GM23338 (cell line): ENCODE data around the gene AP3D1. TPM values are rescaled to one million over a fixed set of nuclear protein-coding genes. Genes with fewer than 3 reads are reported as not detected.

Experiments used
- ATAC-seq: fragments of 200-7000 bp; cut with Tn5 transposase; 3 replicates; pipeline ENCODE4 v1.9.1; 2020
- DNase-seq: peaks from one replicate; pipeline ENCODE4 v3.0.0-alpha.2; 2015; ENCODE audit warnings: low spot score
- H2AFZ ChIP-seq: fragments of 200-600 bp; sonication (generic); 2 replicates; pipeline ENCODE4 v1.8.0; 2016; ENCODE audit warnings: antibody characterized with exemption, mild to moderate bottlenecking, moderate library complexity
- H3F3A ChIP-seq: fragments of 200-600 bp; sonication (generic); replicated peaks from 2 replicates; pipeline ENCODE4 v1.8.0; 2017; ENCODE audit warnings: antibody characterized with exemption, mixed run types, low read depth
- H3K27ac ChIP-seq: fragments of 200-600 bp; sonication (generic); 2 replicates; pipeline ENCODE4 v1.6.1; 2016; ENCODE audit warnings: low read depth
- H3K27me3 ChIP-seq: fragments of 200-600 bp; sonication (generic); 2 replicates; pipeline ENCODE4 v1.8.0; 2016; ENCODE audit warnings: mild to moderate bottlenecking, mixed run types, moderate library complexity; ENCODE audit not compliant: insufficient read depth
- H3K36me3 ChIP-seq: fragments of 200-600 bp; sonication (generic); 2 replicates; pipeline ENCODE4 v1.8.0; 2016; ENCODE audit warnings: mild to moderate bottlenecking; ENCODE audit not compliant: insufficient read depth
- H3K4me1 ChIP-seq: fragments of 200-600 bp; sonication (generic); 2 replicates; pipeline ENCODE4 v1.8.0; 2016; ENCODE audit warnings: mild to moderate bottlenecking, moderate library complexity; ENCODE audit not compliant: insufficient read depth
- H3K4me2 ChIP-seq: fragments of 200-600 bp; sonication (generic); 2 replicates; pipeline ENCODE4 v1.7.1; 2017; ENCODE audit warnings: mixed run types
- H3K4me3 ChIP-seq: fragments of 200-600 bp; sonication (generic); 2 replicates; pipeline ENCODE4 v1.6.1; 2016; ENCODE audit warnings: mixed run types
- H3K79me2 ChIP-seq: fragments of 200-600 bp; sonication (generic); replicated peaks from 2 replicates; pipeline ENCODE4 v1.8.0; 2017; ENCODE audit warnings: mild to moderate bottlenecking; ENCODE audit not compliant: insufficient read depth
- H3K9me2 ChIP-seq: fragments of 200-600 bp; sonication (generic); 2 replicates; pipeline ENCODE4 v1.8.0; 2017; ENCODE audit not compliant: insufficient read depth
- H4K20me1 ChIP-seq: fragments of 200-600 bp; sonication (generic); replicated peaks from 2 replicates; pipeline ENCODE4 v1.8.0; 2017; ENCODE audit warnings: mild to moderate bottlenecking; ENCODE audit not compliant: insufficient read depth
- H3K27ac Mint-ChIP-seq: 2 replicates; pipeline ENCODE4 v1.8.0; 2020; ENCODE audit warnings: inconsistent platforms, mild to moderate bottlenecking, moderate library complexity, mixed read lengths
- H3K27me3 Mint-ChIP-seq: 3 replicates; pipeline ENCODE4 v1.8.0; 2022; ENCODE audit warnings: low read depth, mild to moderate bottlenecking, moderate library complexity, mixed read lengths, inconsistent platforms; ENCODE audit not compliant: insufficient read depth, poor library complexity
- H3K36me3 Mint-ChIP-seq: 3 replicates; pipeline ENCODE4 v1.8.0; 2021; ENCODE audit warnings: low read depth, mild to moderate bottlenecking, inconsistent platforms, moderate library complexity, mixed read lengths
- H3K4me1 Mint-ChIP-seq: 3 replicates; pipeline ENCODE4 v1.8.0; 2020; ENCODE audit warnings: mild to moderate bottlenecking, inconsistent platforms, mixed read lengths
- H3K4me3 Mint-ChIP-seq: 3 replicates; pipeline ENCODE4 v1.8.0; 2021; ENCODE audit warnings: moderate library complexity, mild to moderate bottlenecking, inconsistent platforms, mixed read lengths
- H3K9me3 Mint-ChIP-seq: 3 replicates; pipeline ENCODE4 v1.8.0; 2020; ENCODE audit warnings: moderate library complexity, mild to moderate bottlenecking, inconsistent platforms, mixed read lengths
- CREB1 ChIP-seq: fragments of 250-450 bp; sonication (Bioruptor Pico); IDR thresholded peaks from 2 replicates; pipeline ENCODE4 v1.5.0; 2020; ENCODE audit warnings: low read depth, mild to moderate bottlenecking, moderate library complexity
- JUNB ChIP-seq: IDR thresholded peaks from one replicate; pipeline ENCODE4 v1.6.1; 2016; ENCODE audit warnings: antibody characterized with exemption; ENCODE audit not compliant: unreplicated experiment
- REST ChIP-seq: IDR thresholded peaks from one replicate; pipeline ENCODE4 v1.6.1; 2018; ENCODE audit warnings: antibody characterized with exemption; ENCODE audit not compliant: unreplicated experiment
- STAT1 ChIP-seq: IDR thresholded peaks from one replicate; pipeline ENCODE4 v1.6.1; 2016; ENCODE audit warnings: antibody characterized with exemption; ENCODE audit not compliant: unreplicated experiment
- ZNF114 ChIP-seq: fragments of 250-450 bp; sonication (Bioruptor Pico); IDR thresholded peaks from 2 replicates; pipeline ENCODE4 v1.5.0; 2020; ENCODE audit warnings: mild to moderate bottlenecking, moderate library complexity
- ZNF462 ChIP-seq: fragments of 250-450 bp; sonication (Bioruptor Pico); IDR thresholded peaks from 2 replicates; pipeline ENCODE4 v1.5.0; 2020; ENCODE audit warnings: mild to moderate bottlenecking, moderate library complexity
- polyA plus RNA-seq: library from polyadenylated mRNA; unstranded; fragments of >200 nt; fragmentation: Nextera tagmentation; extraction: Ambion mirVana; gene quantifications from 2 replicates; pipeline ENCODE4 v1.2.1, GENCODE V29; 2016
- total RNA-seq: library from RNA; depleted of rRNA; stranded (reverse); fragments of >200 nt; shearing (Covaris generic); gene quantifications from 2 replicates; pipeline ENCODE4 v1.2.3, GENCODE V29; 2014

Gene AP3D1
- total and polyA plus RNA-seq, 2 experiments from 2014 or later: 101 to 236 TPM

GRCh38 chr19:2166741-2167738 is 15.7 kb upstream of the AP3D1 start (continued):
- TF ChIP-seq ZNF462: no peak
- TF ChIP-seq STAT1: no peak
- TF ChIP-seq CREB1 (CRISPR knock-in tag): no peak

- Mint-ChIP-seq H3K9me3 (no peaks in the 10 kb centered on the region), H3K36me3 (no peaks in the 10 kb centered on the region), H3K27ac (peak overlapping the region; percentile 78), H3K27me3 (peaks cover 19% of the 10 kb centered on the region), H3K4me3 (peak overlapping the region; percentile 87), H3K4me1 (peaks cover 18% of the 10 kb centered on the region)
- peaks cover 27% of the 10 kb centered on the region for H3F3A ChIP-seq
- no peak overlapping the region for H3K27ac ChIP-seq
- H4K20me1 ChIP-seq: peaks cover 29% of the 10 kb centered on the region
- H3K4me3 ChIP-seq: peak overlapping the region; percentile 89
- peak overlapping the region; percentile 95 for H3K4me2 ChIP-seq
- H2AFZ ChIP-seq: no peak overlapping the region; the same call in 1 of the 2 replicates
- peaks cover under 1% of the 10 kb centered on the region; the same call in 1 of the 2 replicates for H3K4me1 ChIP-seq
- no peaks in the 10 kb centered on the region for H3K36me3 ChIP-seq
- ATAC-seq (peak; percentile 4; the same call in 2 of the 3 replicates), DNase-seq (peak; percentile 57)
- peaks cover 48% of the 10 kb centered on the region for H3K79me2 ChIP-seq
- no peaks in the 10 kb centered on the region for H3K9me2 ChIP-seq
- H3K27me3 ChIP-seq: no peaks in the 10 kb centered on the region
- no peak for TF ChIP-seq ZNF114 (CRISPR knock-in tag)
- no peak for TF ChIP-seq JUNB
- TF ChIP-seq REST: no peak
These were observed 12.9 kb upstream of the AP3D1 start for GRCh38 chr19:2164020-2164998.
